ENCODE results near the gene TNFRSF13B.

GRCh38 chr17:16924696-16925440, 47.0 kb downstream of the TNFRSF13B start:
- TF ChIP-seq POLR2A (IDR thresholded peaks at IDR 0.05) (no peak), CTCF (IDR thresholded peaks at IDR 0.05) (no peak), POLR2AphosphoS5 (IDR thresholded peaks at IDR 0.05) (no peak)
